ENCODE results near the gene FAM193B.
"Not testable (repeated sequence)": the region's sequence is repeated elsewhere in the genome, so short reads cannot be mapped to it uniquely, and the experiment has no call there.

The FAM193B gene

GRCh38 chr5:177487975-177488374 is 66.4 kb downstream of the FAM193B start:
- in situ Hi-C loops (cut with HindIII; ENCODE audit: low sequenced_read_pairs) = no loop called here

DNA sequence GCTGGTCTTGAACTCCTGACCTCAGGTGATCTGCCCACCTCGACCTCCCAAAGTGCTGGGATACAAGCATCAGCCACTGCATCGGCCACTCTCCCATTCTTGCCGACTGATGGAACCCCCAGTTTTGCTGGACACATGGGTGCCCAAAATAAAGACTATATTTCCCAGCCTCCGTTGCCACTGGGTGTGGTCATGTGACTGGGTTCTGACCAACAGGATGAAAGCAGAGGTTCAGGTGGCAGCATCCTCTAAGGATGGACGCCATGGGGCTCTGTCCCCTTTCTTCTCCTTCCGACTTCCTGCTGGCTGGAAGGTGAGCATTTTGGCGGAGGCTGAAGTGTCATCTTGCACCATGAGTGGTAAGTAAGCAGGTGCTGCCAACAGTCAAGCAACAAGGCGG is 67.2 kb downstream of the FAM193B start:
- in situ Hi-C loops (cut with HindIII; ENCODE audit: low sequenced_read_pairs) = no loop called here

GRCh38 chr5:177486256-177486655 is 68.1 kb downstream of the FAM193B start:
- in situ Hi-C loops (cut with HindIII; ENCODE audit: low sequenced_read_pairs) = no loop called here

- in situ Hi-C loops (cut with HindIII; ENCODE audit: low sequenced_read_pairs) = not testable (repeated sequence)
Measured at GRCh38 chr5:177485753-177486152, 68.6 kb downstream of the FAM193B start.

DNA sequence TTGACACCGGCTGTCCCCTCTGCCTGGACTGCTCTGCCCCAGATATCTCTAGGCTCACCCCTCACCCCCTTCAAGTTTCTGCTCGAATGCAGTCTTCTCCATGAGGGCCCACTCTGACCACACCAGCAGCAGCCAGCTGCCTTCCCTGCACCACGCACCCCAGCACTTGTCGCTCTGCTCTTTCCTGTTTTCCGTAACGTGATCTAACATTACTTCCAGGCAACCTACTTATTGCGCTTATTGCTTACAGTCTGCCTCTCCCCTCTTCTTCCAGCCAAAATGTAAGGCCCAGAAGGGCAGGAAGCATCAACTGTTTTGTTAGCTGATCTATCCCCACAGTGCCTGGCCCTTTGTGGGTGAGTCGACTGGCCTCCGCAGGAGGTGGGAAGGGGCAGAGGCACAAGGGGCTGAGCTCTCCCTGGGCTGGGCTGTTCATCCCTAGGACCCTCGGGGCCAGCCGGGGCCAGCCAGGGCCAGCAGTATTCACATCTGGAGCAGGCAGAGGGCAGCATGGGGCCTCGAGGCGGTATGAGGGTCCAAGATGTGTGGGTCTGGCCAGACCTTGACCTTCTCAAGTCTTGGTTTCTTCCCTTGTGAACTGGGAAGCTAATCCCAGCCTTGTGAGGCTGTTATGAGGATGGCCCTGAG is 69.3 kb downstream of the FAM193B start:
- in situ Hi-C loops (cut with HindIII; ENCODE audit: low sequenced_read_pairs) = no loop called here

GRCh38 chr5:177483994-177484901 is 70.1 kb downstream of the FAM193B start:
- in situ Hi-C loops (cut with HindIII; ENCODE audit: low sequenced_read_pairs) = no loop called here

- in situ Hi-C loops (cut with HindIII; ENCODE audit: low sequenced_read_pairs) = no loop called here
Measured at GRCh38 chr5:177483042-177483441, 71.3 kb downstream of the FAM193B start.

GRCh38 chr5:177482359-177482795 is 72.0 kb downstream of the FAM193B start:
- in situ Hi-C loops (cut with HindIII; ENCODE audit: low sequenced_read_pairs) = no loop called here

GRCh38 chr5:177479774-177480173 is 74.6 kb downstream of the FAM193B start:
- in situ Hi-C loops (cut with HindIII; ENCODE audit: low sequenced_read_pairs) = no loop called here

- in situ Hi-C loops (cut with HindIII; ENCODE audit: low sequenced_read_pairs) = no loop called here
Measured at GRCh38 chr5:177478711-177479646, 75.4 kb downstream of the FAM193B start.

GRCh38 chr5:177477701-177478477 is 76.5 kb downstream of the FAM193B start:
- in situ Hi-C loops (cut with HindIII; ENCODE audit: low sequenced_read_pairs) = no loop called here

- in situ Hi-C loops (cut with HindIII; ENCODE audit: low sequenced_read_pairs) = no loop called here
Measured at GRCh38 chr5:177476531-177477233, 77.7 kb downstream of the FAM193B start.

GRCh38 chr5:177475563-177476427 is 78.6 kb downstream of the FAM193B start:
- in situ Hi-C loops (cut with HindIII; ENCODE audit: low sequenced_read_pairs) = no loop called here

- in situ Hi-C loops (cut with HindIII; ENCODE audit: low sequenced_read_pairs) = no loop called here
Measured at GRCh38 chr5:177474846-177475562, 79.4 kb downstream of the FAM193B start.

DNA sequence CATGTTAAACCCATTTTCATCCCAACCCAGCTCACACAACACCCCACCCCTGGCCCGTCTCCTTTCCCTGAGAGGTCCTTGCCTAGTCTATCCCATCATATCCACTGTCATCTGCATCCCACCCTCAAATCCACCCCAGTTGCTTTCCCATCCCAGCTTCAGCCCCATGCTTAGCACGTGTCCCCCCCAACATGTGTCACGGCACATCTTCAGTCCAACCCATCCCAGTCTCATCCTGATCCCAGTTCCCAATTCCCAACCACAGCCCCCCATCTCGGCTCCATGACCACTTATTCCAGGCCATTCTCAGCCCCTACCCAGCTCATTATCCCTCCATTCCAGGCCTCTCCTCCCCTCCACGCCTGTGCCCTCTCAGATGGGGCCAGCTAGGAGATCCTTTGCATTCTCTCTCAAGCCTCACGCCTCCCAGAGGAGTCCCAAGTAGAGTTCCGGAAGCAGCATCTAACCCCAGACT is 80.3 kb downstream of the FAM193B start:
- in situ Hi-C loops (cut with HindIII; ENCODE audit: low sequenced_read_pairs) = no loop called here

GRCh38 chr5:177473443-177474001 is 80.8 kb downstream of the FAM193B start, which contains the start of gene DBN1:
Gene DBN1, minus strand, starts transcription at chr5:177473634. Its CDS starts 113 bp downstream, at chr5:177473521.
- in situ Hi-C loops (cut with HindIII; ENCODE audit: low sequenced_read_pairs) = no loop called here
